SKM-1 treated with dmso at 0.1 percent for 144 hours (cell line): ENCODE results near the gene SPATS2L.

Source experiments
- DNase-seq: peaks from one replicate; lab custom pipeline; 2025; ENCODE audit not compliant: unreplicated experiment; lab: John Stamatoyannopoulos, UW

The SPATS2L gene

GRCh38 chr2:200438251-200438650 lies 131.8 kb downstream of the SPATS2L start:
- DNase-seq = no peak

DNA sequence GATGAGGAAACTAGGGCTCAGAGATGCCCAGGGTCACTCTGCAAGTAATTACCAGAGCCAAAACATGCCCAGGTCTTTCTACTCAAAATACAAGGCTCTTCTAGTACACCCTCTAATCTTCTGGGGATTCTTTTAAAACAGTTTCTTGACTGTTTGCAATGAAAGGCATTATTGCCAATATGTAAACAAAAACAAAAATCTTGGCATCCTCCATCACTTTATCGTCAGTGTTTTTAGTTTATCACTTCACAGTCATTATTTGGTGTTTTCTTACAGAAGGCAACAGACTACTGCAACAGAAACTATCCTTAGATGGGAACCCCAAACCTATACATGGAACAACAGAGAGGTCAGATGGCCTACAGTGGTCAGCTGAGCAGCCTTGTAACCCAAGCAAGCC lies 132.4 kb downstream of the SPATS2L start:
- DNase-seq = no peak

DNA sequence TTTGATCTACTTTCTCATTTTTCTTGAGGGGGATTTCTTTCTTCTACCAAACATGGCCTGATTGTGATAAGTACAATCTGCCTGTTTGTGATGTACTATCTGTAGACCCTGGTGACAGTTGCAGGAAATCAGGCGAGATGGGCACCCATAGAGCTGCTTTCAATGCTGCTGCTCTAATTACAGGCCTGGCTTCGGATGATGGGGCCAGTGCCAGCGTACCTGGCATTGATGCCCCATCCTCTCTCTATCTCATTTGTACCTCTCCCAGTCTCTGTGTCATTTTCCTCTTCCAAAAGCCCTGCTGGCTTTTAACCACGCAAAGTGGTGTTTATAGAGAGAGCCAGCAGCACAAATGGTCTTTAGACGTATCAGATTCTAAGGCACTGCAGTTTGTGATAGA lies 133.5 kb downstream of the SPATS2L start:
- DNase-seq = no peak

DNA sequence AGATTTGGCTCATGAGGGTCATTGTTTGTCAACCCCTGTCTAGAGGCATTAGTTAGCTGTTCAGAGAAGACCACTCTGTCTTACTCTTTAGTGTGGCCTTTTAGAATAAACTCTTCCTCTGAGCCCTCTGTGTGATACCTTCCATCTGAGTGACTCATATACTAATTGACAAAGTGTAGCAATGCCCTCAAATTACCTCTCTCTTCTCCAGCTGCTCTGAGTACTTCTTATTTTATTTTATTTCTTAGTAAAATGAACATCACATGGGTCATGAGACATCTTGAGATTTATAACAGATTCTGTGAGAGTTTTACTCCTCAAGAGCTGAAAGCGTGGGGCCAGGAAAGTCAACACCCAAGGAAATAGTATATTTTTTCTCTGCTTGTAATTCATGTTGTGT lies 136.0 kb downstream of the SPATS2L start:
- DNase-seq = no peak

- DNase-seq = no peak
These were observed 136.9 kb downstream of the SPATS2L start for GRCh38 chr2:200443376-200443775.

DNA sequence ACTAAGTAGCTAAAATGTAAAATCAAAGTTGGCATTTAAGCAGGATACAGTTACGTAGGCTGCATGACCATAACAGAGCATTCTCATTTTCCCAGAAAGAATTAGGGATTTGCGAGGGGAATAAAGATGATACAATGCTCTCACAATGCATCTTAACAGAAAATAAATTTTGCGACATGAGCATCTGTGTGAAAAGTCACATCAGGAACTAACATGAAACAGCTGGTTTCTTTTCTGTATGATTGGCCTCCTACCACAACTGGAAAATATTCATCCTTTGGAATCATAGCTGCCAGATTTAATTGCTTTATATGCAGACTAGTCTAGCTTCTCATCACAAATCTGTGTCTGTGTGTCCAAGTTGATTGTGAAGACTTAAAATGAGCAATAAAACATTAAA lies 137.4 kb downstream of the SPATS2L start:
- DNase-seq = no peak

DNA sequence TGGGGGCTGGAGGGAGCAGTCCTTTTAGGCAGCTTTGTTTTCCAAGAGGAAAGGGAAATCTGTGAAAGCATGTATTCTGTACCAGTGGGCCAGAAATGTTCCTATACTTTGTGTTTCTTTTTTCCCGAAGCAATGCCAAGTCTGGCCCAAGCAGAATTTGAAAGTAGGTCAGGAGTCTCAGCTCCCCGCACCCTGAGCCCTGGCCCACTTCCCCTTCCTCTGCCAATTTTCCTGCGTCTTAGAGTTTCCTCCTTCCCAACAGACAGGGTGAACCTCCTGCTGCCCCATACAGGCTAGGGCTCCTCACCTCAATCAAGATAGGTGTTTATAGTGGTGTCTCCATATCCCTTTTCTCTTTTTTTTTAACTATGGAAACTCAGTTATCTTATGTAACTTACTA lies 138.0 kb downstream of the SPATS2L start:
- DNase-seq = no peak

DNA sequence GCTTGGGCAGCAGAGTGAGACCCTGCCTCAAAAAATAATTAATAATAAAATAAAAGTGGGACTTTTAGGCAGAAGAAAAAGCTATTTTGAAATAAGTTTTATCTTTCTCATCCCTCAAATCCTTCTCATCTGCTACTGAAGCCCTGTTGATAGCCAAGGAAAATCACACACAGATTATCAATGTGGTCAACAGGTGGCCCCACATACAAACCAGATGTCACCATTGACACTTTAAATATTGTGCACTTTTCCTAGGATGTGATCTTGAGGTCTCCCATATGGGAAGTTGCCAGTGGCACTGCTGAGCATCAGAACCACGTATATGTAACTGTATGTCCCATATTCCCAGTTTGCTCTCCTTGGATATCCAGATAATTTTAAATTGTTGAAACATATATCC lies 138.8 kb downstream of the SPATS2L start:
- DNase-seq = no peak

DNA sequence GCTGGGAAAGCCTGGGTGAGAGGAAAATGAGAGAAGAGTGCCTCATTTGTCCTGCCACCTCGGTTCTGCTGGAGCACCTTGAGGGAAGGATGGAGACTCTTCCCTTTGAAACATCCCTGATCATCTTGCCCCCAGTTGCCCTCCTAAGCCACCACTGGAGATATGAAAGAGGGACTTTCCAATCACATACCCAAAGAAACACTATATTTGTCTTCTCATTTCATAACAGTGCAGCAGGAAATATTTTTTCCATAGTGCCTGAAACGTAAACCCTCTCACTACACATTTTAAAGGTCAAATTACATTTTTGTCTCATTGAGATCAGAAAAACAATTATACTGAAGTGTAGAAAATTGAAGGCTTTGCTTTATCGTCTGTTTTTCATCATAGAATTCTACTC lies 140.1 kb downstream of the SPATS2L start:
- DNase-seq = no peak

DNA sequence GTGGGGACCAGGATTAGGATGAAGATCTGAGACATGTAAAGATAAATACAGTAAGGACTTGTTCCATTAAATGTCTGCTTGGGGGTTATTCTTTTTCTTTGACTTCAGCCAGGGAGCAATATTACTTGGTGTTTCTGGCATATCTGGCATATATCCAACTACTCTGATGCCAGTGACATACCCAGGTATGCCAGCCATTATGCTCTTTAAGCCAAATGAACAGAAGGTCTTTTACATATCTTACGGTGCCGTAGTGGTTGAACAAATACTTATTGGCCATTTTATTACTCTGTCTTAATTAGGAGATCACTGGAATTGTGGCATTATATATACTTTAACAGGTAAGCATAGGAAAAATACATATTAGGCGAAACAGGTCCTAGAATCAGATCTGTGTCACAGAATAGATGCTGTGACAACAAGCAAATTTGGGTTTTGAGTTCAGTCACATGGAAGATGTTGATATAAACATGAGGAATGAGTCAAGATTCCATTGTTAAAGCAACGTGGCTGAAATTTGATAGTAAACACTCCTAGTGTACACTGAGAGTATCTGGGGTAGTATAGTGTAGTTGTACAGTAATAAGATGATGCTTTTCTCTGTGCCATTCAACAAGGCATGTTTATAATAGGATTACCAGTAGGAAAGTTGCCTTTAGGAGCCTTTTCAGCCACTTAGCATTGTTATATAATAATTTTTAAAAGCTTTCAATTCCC lies 140.8 kb downstream of the SPATS2L start:
- DNase-seq = no peak

- no peak for DNase-seq
These were observed 142.0 kb downstream of the SPATS2L start for GRCh38 chr2:200448455-200448854.

DNA sequence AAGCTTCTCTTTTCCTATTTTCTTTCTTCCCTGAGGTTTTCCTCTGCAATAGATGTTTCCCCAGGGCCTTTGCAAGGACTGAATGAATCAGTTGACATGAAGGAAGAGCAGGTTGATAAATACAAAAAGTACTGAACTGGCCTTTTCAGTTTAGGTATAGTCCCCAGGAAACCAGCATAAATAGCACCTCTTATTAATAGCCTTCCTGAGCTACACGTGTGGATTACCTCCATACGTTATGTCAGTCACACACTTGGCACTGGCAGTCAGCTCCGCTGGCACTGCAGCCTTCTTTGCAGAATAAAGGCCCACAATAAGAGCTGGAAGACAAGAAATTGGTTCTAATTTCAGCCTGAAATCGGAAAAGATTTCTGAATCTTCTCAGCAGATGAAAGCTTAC lies 142.7 kb downstream of the SPATS2L start:
- DNase-seq = no peak

DNA sequence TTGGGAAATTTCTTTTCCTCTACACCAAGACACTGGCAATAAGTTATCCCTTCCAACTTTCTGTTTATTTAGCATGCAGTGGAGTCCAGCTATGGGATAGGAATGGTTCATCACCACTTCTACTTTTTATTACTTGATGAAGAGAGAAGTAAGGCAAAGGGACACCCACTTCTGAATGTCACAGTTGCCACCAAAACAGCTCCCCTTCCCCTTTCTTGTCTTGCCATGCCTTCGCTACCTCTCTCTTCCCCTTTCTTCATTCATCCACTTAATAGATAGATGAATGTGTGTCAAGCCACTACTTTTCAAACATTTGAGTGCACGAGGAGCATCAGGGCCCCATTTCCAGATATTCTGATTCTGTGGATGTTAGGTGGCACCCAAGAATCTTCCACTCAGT lies 143.8 kb downstream of the SPATS2L start:
- no peak for DNase-seq

- no peak for DNase-seq
These were observed 145.0 kb downstream of the SPATS2L start for GRCh38 chr2:200451511-200451910.

GRCh38 chr2:200452377-200452776 lies 145.9 kb downstream of the SPATS2L start:
- DNase-seq = no peak

GRCh38 chr2:200453142-200453852 lies 146.8 kb downstream of the SPATS2L start:
- no peak for DNase-seq

DNA sequence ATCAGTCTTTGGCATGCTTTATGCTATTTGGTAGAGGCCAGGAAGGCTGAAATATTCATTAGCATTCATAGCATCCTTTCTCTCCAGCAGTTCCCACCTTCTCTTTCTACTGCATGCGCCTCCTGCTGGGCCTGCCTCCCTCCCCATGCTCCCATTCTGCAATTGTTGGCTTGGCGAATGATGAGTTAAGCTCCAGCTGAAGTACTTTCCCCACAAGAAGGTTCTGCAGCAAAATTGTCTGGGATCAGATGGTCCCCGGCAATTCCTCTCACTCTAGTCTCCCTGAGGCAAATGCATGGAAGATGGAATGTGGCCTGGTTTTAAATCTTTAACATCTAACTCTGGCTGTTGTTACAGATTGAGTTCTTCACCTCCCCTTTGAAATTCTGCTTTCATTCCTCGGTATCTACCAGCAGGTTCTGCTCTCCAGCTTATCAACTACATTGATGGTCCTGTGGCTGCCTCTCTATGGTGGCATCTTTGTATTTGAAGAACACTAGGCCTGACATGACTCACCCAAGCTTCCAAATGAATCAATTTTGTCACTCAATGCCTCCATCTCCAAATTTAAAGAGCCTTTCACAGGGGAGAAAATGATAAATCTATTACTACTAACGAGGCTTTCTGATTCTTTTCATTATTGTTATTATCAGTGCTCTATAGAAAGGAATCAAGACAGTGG lies 147.5 kb downstream of the SPATS2L start:
- DNase-seq = no peak

DNA sequence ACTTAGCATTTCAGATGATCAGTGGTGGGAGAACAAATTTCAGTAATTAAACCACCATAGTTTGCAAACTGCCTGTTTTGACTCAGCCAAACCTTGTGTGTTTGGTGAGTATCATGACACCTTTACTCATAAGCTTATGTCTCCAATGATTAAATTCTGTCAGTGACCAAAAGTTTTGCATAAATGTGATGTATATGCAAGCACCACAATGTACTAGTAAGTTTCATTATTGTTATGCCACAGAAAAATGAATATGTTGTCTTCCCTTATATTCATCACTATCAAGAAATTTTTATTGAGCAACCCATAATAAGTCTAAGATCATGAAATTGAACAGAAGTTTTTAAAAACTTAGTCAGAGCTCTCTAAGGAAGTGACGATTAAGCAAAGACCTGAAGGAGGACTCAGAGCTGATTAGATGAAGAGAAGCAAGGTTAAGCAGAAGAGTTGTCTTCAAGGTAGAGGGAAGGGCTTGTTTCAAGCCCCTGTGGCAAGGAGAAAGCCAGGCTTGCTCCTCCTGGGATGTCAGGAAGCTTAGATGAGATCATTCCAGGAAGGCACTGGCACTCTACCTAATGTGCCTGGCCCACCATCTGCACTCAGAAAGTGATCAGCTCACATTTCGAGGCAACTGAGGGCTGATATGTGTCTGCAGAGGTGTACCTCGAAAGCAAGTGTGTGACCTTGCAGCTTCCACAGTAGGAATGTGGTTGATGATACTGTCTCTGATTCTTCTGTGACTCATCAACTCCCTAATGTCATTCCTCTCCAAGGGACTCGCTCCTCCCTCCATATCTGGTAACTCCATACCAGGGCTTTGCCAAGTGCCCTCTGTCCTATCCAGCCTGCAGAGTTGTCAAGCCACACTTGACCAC lies 148.7 kb downstream of the SPATS2L start:
- no peak for DNase-seq

DNA sequence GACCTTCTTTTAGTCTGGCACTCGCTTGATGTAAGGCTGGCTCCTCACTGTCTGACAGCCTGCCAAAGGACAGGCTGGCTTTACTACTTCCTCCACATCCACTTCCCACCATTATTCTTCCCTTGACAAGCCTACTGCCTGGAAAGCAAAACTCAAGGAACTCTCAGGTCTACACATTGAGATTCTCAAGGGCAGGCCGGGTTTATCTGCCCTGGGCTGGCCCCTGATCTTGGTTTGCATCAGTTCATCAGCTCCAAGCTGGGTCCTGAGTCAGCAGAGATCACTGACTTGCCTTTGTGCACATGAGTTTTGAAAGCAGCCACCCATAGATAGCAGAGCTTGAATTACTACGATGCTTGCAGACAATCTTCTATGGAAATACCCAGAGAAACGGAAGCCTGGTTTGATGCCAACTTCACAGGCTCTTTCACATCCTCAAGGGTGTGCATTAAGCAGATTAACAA lies 149.5 kb downstream of the SPATS2L start:
- no peak for DNase-seq

DNA sequence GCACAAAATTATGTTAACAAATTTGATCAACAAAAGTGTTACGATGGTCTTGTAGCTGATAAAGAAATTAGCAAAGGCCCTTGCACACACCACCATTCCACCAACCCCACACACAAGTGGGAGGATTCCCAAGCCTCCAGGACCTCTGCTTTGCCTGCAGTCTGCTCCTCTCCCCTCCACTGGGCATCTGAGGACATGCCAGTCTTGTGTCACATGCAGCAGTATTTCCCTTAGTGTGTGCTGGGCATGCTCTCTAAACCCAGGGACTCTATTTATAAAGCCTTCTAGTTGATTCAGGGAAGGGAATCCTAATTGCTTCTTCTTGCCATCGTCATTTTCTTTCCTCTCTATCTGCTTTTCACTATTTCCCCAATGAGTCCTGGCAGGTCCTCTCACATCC lies 150.1 kb downstream of the SPATS2L start:
- no peak for DNase-seq

- no peak for DNase-seq
These were observed 152.6 kb downstream of the SPATS2L start for GRCh38 chr2:200459101-200459500.
